ENCODE results near the gene SEMA5A. TPM values are rescaled to one million over a fixed set of nuclear protein-coding genes. Genes with fewer than 3 reads are reported as not detected.

SEMA5A gene
- polyA plus RNA-seq, 1 experiment = 98.4 TPM

DNA sequence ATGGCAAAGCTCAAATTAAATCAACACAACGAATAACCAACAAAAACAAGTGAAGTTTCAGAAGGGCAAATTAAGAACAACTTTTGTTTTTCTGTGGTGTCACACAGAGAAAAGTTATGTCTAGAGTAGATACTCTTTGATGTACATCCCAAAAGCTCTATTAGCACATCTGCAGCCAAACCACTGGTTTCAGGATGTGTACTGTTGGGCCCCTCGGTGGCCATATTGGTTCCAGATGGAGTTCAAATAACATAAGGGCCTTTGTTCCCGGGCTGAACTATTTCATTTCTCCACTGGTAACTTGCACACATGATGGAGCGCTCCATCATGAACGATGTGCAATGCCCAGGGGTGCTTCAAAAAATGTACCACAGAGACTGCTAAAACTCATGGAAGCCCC, 126.1 kb downstream of the SEMA5A start:
- POLR2A ChIA-PET = no interaction called here
- no peak for DNase-seq (ENCODE audit: low read depth)
- no peak overlapping the region for H3K4me3 ChIP-seq (ENCODE audit: low read depth, low read length)
- no peaks in the 10 kb centered on the region for H3K27me3 ChIP-seq (ENCODE audit: control insufficient read depth, insufficient read depth, low read length)
- CTCF ChIA-PET = no interaction called here
- H3K36me3 ChIP-seq (ENCODE audit: control insufficient read depth, insufficient read depth, low read length) = peaks cover 4% of the 10 kb centered on the region
- TF ChIP-seq CTCF (IDR thresholded peaks at IDR 0.05; ENCODE audit: insufficient read depth, low read depth, low read length) = no peak

DNA sequence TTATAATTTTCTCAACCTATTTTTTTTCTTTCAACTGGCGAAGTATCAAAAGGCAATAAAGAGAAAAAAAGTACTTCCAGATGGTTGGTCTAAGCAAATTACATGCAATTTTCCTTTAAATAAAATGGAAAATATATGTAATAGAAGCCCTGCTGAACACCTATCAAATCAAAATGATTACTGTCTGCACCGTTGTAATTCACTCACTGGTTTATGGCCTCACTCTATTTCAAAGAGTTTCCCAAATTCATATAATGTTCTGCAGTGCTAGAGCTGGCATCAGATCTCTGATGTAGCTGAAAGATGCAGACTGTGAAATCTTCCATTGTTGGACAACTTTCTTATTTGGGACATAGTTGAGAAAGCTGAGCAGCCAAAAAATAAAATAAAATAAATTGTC, 130.3 kb downstream of the SEMA5A start:
- peaks cover 7% of the 10 kb centered on the region for H3K36me3 ChIP-seq (ENCODE audit: control insufficient read depth, insufficient read depth, low read length)
- CTCF ChIA-PET = no interaction called here
- H3K27me3 ChIP-seq (ENCODE audit: control insufficient read depth, insufficient read depth, low read length) = no peaks in the 10 kb centered on the region
- no peak for TF ChIP-seq CTCF (IDR thresholded peaks at IDR 0.05; ENCODE audit: insufficient read depth, low read depth, low read length)
- no peak for DNase-seq (ENCODE audit: low read depth)
- no peak overlapping the region for H3K4me3 ChIP-seq (ENCODE audit: low read depth, low read length)
- POLR2A ChIA-PET = no interaction called here

GRCh38 chr5:9415091-9415490, 130.8 kb downstream of the SEMA5A start:
- no peak for TF ChIP-seq CTCF (IDR thresholded peaks at IDR 0.05; ENCODE audit: insufficient read depth, low read depth, low read length)
- Histone ChIP-seq H3K36me3 (ENCODE audit: control insufficient read depth, insufficient read depth, low read length) (peaks cover 7% of the 10 kb centered on the region), H3K4me3 (ENCODE audit: low read depth, low read length) (no peak overlapping the region), H3K27me3 (ENCODE audit: control insufficient read depth, insufficient read depth, low read length) (no peaks in the 10 kb centered on the region)
- ChIA-PET CTCF (no interaction called here), POLR2A (no interaction called here)
- no peak for DNase-seq (ENCODE audit: low read depth)

GRCh38 chr5:9411142-9411541, 134.7 kb downstream of the SEMA5A start:
- no peaks in the 10 kb centered on the region for H3K27me3 ChIP-seq (ENCODE audit: control insufficient read depth, insufficient read depth, low read length)
- ChIA-PET POLR2A (no interaction called here), CTCF (no interaction called here)
- DNase-seq (ENCODE audit: low read depth) = no peak
- no peak for TF ChIP-seq CTCF (IDR thresholded peaks at IDR 0.05; ENCODE audit: insufficient read depth, low read depth, low read length)
- no peak overlapping the region for H3K4me3 ChIP-seq (ENCODE audit: low read depth, low read length)
- peaks cover 2% of the 10 kb centered on the region for H3K36me3 ChIP-seq (ENCODE audit: control insufficient read depth, insufficient read depth, low read length)

DNA sequence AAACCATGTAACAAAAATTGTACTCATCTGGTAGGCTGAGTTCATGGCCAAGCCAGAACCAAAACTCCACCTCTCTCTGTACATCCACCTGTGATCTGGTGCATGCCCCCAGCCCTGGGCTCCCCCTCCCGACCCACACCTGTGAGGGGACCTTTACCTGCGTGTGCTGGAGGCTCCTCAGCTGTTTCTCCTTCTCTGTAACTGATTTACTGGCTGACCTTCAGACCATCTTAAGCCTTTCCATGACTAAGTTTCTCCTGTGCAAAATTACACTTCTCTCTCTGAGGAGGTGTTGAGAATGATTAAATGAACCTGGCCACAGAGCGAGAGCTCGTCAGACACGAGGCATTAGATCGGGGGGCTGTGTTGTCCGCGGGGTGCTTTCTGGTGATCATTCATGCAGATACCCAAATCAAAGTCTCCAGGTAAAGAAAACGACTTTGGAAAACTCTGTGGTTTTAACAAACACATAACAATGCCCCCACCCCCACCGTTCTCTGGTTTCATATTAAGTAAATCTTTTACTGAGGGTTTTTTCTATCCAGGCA, 136.4 kb downstream of the SEMA5A start:
- CTCF ChIA-PET = no interaction called here

More for the DNA sequence above, 136.4 kb downstream of the SEMA5A start:
- POLR2A ChIA-PET = no interaction called here
- Histone ChIP-seq H3K4me3 (ENCODE audit: low read depth, low read length) (no peak overlapping the region), H3K27me3 (ENCODE audit: control insufficient read depth, insufficient read depth, low read length) (no peaks in the 10 kb centered on the region), H3K36me3 (ENCODE audit: control insufficient read depth, insufficient read depth, low read length) (peaks cover 2% of the 10 kb centered on the region)
- no peak for DNase-seq (ENCODE audit: low read depth)
- no peak for TF ChIP-seq CTCF (IDR thresholded peaks at IDR 0.05; ENCODE audit: insufficient read depth, low read depth, low read length)

All from BJ (cell line).